SJCRH30 (cell line): Measurements from ENCODE around the gene NEK3. TPM values are rescaled to one million over a fixed set of nuclear protein-coding genes. Genes with fewer than 3 reads are reported as not detected.
A peak's percentile ranks its signal among the peaks of the same experiment; 100 is the strongest.
"Not testable (repeated sequence)": the region's sequence is repeated elsewhere in the genome, so short reads cannot be mapped to it uniquely, and the experiment has no call there.

Source experiments
- DNase-seq, 2 experiments: peaks; one replicate each; pipeline ENCODE4 v3.0.0-alpha.2; 2015 to 2020
- H3K27ac ChIP-seq: fragments of 250-450 bp; sonication (Bioruptor Pico); 2 replicates; pipeline ENCODE4 v1.5.1; 2020; ENCODE audit warnings: mild to moderate bottlenecking, moderate library complexity
- H3K27me3 ChIP-seq: fragments of 250-450 bp; sonication (Bioruptor Pico); 2 replicates; pipeline ENCODE4 v1.5.1; 2020; ENCODE audit warnings: mild to moderate bottlenecking, moderate library complexity
- H3K36me3 ChIP-seq: fragments of 250-450 bp; sonication (Bioruptor Pico); 2 replicates; pipeline ENCODE4 v1.5.1; 2020; ENCODE audit warnings: mild to moderate bottlenecking, moderate library complexity
- H3K4me1 ChIP-seq: fragments of 250-450 bp; sonication (Bioruptor Pico); 2 replicates; pipeline ENCODE4 v1.5.1; 2020; ENCODE audit warnings: mild to moderate bottlenecking, moderate library complexity
- H3K4me3 ChIP-seq: fragments of 250-450 bp; sonication (Bioruptor Pico); 2 replicates; pipeline ENCODE4 v1.5.1; 2020; ENCODE audit warnings: mild to moderate bottlenecking, moderate library complexity
- H3K9me3 ChIP-seq: fragments of 250-450 bp; sonication (Bioruptor Pico); replicated peaks from 2 replicates; pipeline ENCODE4 v1.5.1; 2020; ENCODE audit warnings: mild to moderate bottlenecking, moderate library complexity
- total RNA-seq: library from RNA; depleted of rRNA; stranded (reverse); fragments of >200 nt; shearing (Covaris generic); gene quantifications from 2 replicates; pipeline ENCODE4 v1.2.3, GENCODE V29; 2014; rRNA removed

The NEK3 gene
- total RNA-seq, 1 experiment from 2014 or later = 10.9 TPM

- Histone ChIP-seq H3K27me3 (no peaks in the 10 kb centered on the region; the same call in 1 of the 2 replicates), H3K4me3 (no peak overlapping the region), H3K9me3 (no peaks in the 10 kb centered on the region), H3K36me3 (no peaks in the 10 kb centered on the region), H3K4me1 (no peaks in the 10 kb centered on the region), H3K27ac (no peak overlapping the region)
- no peak for DNase-seq
These were observed 46.8 kb downstream of the NEK3 start for GRCh38 chr13:52112591-52112990.

GRCh38 chr13:52109116-52109670 is 50.2 kb downstream of the NEK3 start:
- Histone ChIP-seq H3K36me3 (no peaks in the 10 kb centered on the region), H3K4me3 (no peak overlapping the region), H3K9me3 (no peaks in the 10 kb centered on the region), H3K27me3 (no peaks in the 10 kb centered on the region), H3K27ac (no peak overlapping the region), H3K4me1 (no peaks in the 10 kb centered on the region)
- DNase-seq = no peak

- Histone ChIP-seq H3K4me3 (no peak overlapping the region), H3K27me3 (no peaks in the 10 kb centered on the region), H3K9me3 (no peaks in the 10 kb centered on the region), H3K36me3 (no peaks in the 10 kb centered on the region), H3K27ac (no peak overlapping the region), H3K4me1 (no peaks in the 10 kb centered on the region)
- DNase-seq = no peak
These were observed 53.6 kb downstream of the NEK3 start for GRCh38 chr13:52105841-52106240.

- H3K9me3 ChIP-seq = no peaks in the 10 kb centered on the region
- no peak for DNase-seq
- H3K4me1 ChIP-seq = no peaks in the 10 kb centered on the region
- no peak overlapping the region for H3K4me3 ChIP-seq
- H3K27ac ChIP-seq = no peak overlapping the region
- no peaks in the 10 kb centered on the region for H3K36me3 ChIP-seq
- H3K27me3 ChIP-seq = no peaks in the 10 kb centered on the region
These were observed 54.8 kb downstream of the NEK3 start for GRCh38 chr13:52104624-52105023.

GRCh38 chr13:52103386-52103785 is 56.0 kb downstream of the NEK3 start:
- Histone ChIP-seq H3K9me3 (no peaks in the 10 kb centered on the region), H3K4me1 (no peaks in the 10 kb centered on the region), H3K27me3 (no peaks in the 10 kb centered on the region), H3K36me3 (no peaks in the 10 kb centered on the region), H3K4me3 (no peak overlapping the region), H3K27ac (no peak overlapping the region)
- DNase-seq = no peak

GRCh38 chr13:52102423-52102822 is 57.0 kb downstream of the NEK3 start:
- H3K4me3 ChIP-seq, H3K27me3 ChIP-seq: not testable (repeated sequence)

GRCh38 chr13:52097197-52097596 is 62.2 kb downstream of the NEK3 start:
- H3K36me3 ChIP-seq = no peaks in the 10 kb centered on the region
- H3K9me3 ChIP-seq = no peaks in the 10 kb centered on the region
- no peaks in the 10 kb centered on the region for H3K4me1 ChIP-seq
- DNase-seq = no peak
- no peaks in the 10 kb centered on the region for H3K27me3 ChIP-seq
- H3K27ac ChIP-seq = no peak overlapping the region
- H3K4me3 ChIP-seq = no peak overlapping the region

More at GRCh38 chr13:52102423-52102822, 57.0 kb downstream of the NEK3 start:
- not testable (repeated sequence) for H3K27ac ChIP-seq, DNase-seq, H3K4me1 ChIP-seq, H3K36me3 ChIP-seq, H3K9me3 ChIP-seq

- Histone ChIP-seq H3K27ac (no peak overlapping the region), H3K27me3 (no peaks in the 10 kb centered on the region), H3K4me3 (no peak overlapping the region), H3K4me1 (no peaks in the 10 kb centered on the region), H3K36me3 (no peaks in the 10 kb centered on the region), H3K9me3 (no peaks in the 10 kb centered on the region)
- DNase-seq = no peak
These were observed 62.6 kb downstream of the NEK3 start for GRCh38 chr13:52096748-52097147.

GRCh38 chr13:52096062-52096461 is 63.3 kb downstream of the NEK3 start:
- Histone ChIP-seq H3K4me1 (no peaks in the 10 kb centered on the region), H3K36me3 (no peaks in the 10 kb centered on the region), H3K27ac (no peak overlapping the region), H3K27me3 (no peaks in the 10 kb centered on the region), H3K4me3 (no peak overlapping the region), H3K9me3 (no peaks in the 10 kb centered on the region)
- DNase-seq = no peak

GRCh38 chr13:52092087-52092486 is 67.3 kb downstream of the NEK3 start:
- DNase-seq = no peak
- Histone ChIP-seq H3K4me3 (no peak overlapping the region), H3K27ac (no peak overlapping the region), H3K36me3 (no peaks in the 10 kb centered on the region), H3K9me3 (no peaks in the 10 kb centered on the region), H3K4me1 (no peaks in the 10 kb centered on the region), H3K27me3 (no peaks in the 10 kb centered on the region)

- no peak overlapping the region for H3K4me3 ChIP-seq
- no peak overlapping the region for H3K27ac ChIP-seq
- H3K9me3 ChIP-seq = no peaks in the 10 kb centered on the region
- H3K27me3 ChIP-seq = no peaks in the 10 kb centered on the region
- DNase-seq = no peak
- no peaks in the 10 kb centered on the region for H3K4me1 ChIP-seq
- no peaks in the 10 kb centered on the region for H3K36me3 ChIP-seq
These were observed 67.9 kb downstream of the NEK3 start for GRCh38 chr13:52091473-52091872.

- Histone ChIP-seq H3K4me1 (0 out of 2 replicates have a peak, but pooled peaks cover 2% of the 10 kb centered on the region), H3K4me3 (no peak overlapping the region), H3K27ac (no peak overlapping the region), H3K36me3 (no peaks in the 10 kb centered on the region), H3K27me3 (no peaks in the 10 kb centered on the region), H3K9me3 (no peaks in the 10 kb centered on the region)
- peak; percentile 45 to 47 for DNase-seq
These were observed 74.0 kb downstream of the NEK3 start for GRCh38 chr13:52085421-52085820.

- H3K36me3 ChIP-seq, DNase-seq, H3K27ac ChIP-seq, H3K4me3 ChIP-seq, H3K9me3 ChIP-seq, H3K27me3 ChIP-seq, H3K4me1 ChIP-seq: not testable (repeated sequence)
These were observed 74.4 kb downstream of the NEK3 start for GRCh38 chr13:52084981-52085380.

Other genes with a start within 250 kb of the NEK3 start
- 1.8 TPM in 2 replicates for gene ATP7B, start 148.1 kb downstream of the NEK3 start, total RNA-seq
- gene ALG11, start 147.2 kb downstream of the NEK3 start, total RNA-seq = 21.4 and 28.8 TPM in 2 replicates
- 17.0 and 17.7 TPM in 2 replicates for gene UTP14C, start 134.9 kb downstream of the NEK3 start, total RNA-seq
- gene NEK5, start 30.5 kb downstream of the NEK3 start, total RNA-seq = not detected in 2 replicates
- gene THSD1, start 246.6 kb upstream of the NEK3 start, total RNA-seq = 9.9 and 12.2 TPM in 2 replicates